ENCODE results near the gene BMPR1A. TPM values are rescaled to one million over a fixed set of nuclear protein-coding genes. Genes with fewer than 3 reads are reported as not detected.

The BMPR1A gene
- total and polyA plus RNA-seq, 2 of the 13 experiments (the other 11 are each of a cell fraction or from before 2014, with no cell fraction given), result 17.8 to 44.2 TPM

GRCh38 chr10:86757113-86757972, 924 bp downstream of the BMPR1A start (continued):
- TF ChIP-seq ZNF609 (CRISPR knock-in tag; IDR thresholded peaks at IDR 0.05; ENCODE audit: borderline replicate concordance) (no peak), ZNF44 (CRISPR knock-in tag; IDR thresholded peaks at IDR 0.05) (no peak), MYPOP (CRISPR knock-in tag; IDR thresholded peaks at IDR 0.05) (no peak; the same call in 1 of the 2 replicates), JDP2 (CRISPR knock-in tag; IDR thresholded peaks at IDR 0.05; ENCODE audit: borderline replicate concordance) (no peak), ASH2L (IDR thresholded peaks at IDR 0.05; ENCODE audit: insufficient read length, low read depth, low read length) (peak; percentile 75), ETV5 (CRISPR knock-in tag; IDR thresholded peaks at IDR 0.05; ENCODE audit: borderline replicate concordance) (no peak), PHF8 (CRISPR knock-in tag; IDR thresholded peaks at IDR 0.05) (peak; percentile 62), ZFP91 (CRISPR knock-in tag; IDR thresholded peaks at IDR 0.05; ENCODE audit: borderline replicate concordance) (0 out of 2 replicates have a peak, but pooled peaks have one; percentile 21), PATZ1 (CRISPR knock-in tag; IDR thresholded peaks at IDR 0.05) (peak; percentile 52), AGO2 (optimal IDR thresholded peaks at IDR 0.05; ENCODE audit: low read depth, low read length) (peak; percentile 21), ARNT2 (CRISPR knock-in tag; IDR thresholded peaks at IDR 0.05; ENCODE audit: low read depth) (no peak), ZNF672 (CRISPR knock-in tag; IDR thresholded peaks at IDR 0.05) (no peak), ZNF784 (CRISPR knock-in tag; IDR thresholded peaks at IDR 0.05; ENCODE audit: borderline replicate concordance) (no peak)
- TF ChIP-seq, protein P1, sequence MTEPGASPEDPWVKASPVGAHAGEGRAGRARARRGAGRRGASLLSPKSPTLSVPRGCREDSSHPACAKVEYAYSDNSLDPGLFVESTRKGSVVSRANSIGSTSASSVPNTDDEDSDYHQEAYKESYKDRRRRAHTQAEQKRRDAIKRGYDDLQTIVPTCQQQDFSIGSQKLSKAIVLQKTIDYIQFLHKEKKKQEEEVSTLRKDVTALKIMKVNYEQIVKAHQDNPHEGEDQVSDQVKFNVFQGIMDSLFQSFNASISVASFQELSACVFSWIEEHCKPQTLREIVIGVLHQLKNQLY (CRISPR knock-in tag; IDR thresholded peaks at IDR 0.05), result no peak
- TF ChIP-seq, protein P2, sequence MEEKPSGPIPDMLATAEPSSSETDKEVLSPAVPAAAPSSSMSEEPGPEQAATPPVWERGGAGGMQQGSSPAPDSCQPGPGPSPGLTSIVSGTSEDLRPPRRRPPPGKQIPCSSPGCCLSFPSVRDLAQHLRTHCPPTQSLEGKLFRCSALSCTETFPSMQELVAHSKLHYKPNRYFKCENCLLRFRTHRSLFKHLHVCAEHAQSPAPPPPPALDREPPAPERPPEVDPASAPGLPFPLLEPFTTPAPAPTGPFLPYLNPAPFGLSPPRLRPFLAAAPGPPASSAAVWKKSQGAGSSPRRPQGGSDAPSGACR (CRISPR knock-in tag; IDR thresholded peaks at IDR 0.05), result no peak

Data from HepG2 (cell line).